ENCODE measurements around the gene ZP2.
"Not testable (repeated sequence)": the region's sequence is repeated elsewhere in the genome, so short reads cannot be mapped to it uniquely, and the experiment has no call there.

The ZP2 gene

GRCh38 chr16:21152160-21153030, 59.0 kb downstream of the ZP2 start:
- not testable (repeated sequence) for H3K4me3 ChIP-seq (ENCODE audit: low read depth, low read length)

- no peak within 1 kb of the TSS for H3K4me3 ChIP-seq (ENCODE audit: low read depth, low read length)
Observed at GRCh38 chr16:21150375-21151001, 60.9 kb downstream of the ZP2 start, which contains the start of gene DNAH3. Gene DNAH3, minus strand, starts transcription at chr16:21150846. Its CDS starts 527 bp downstream, at chr16:21150319.
